GM12878 (cell line): ENCODE data around the gene SLC9A3. TPM values are rescaled to one million over a fixed set of nuclear protein-coding genes. Genes with fewer than 3 reads are reported as not detected.

Experiments
- CREM ChIP-seq: IDR thresholded peaks from 2 replicates; pipeline ENCODE4 v1.6.1; 2014; ENCODE audit warnings: antibody characterized with exemption, low read depth
- EZH2 ChIP-seq: IDR thresholded peaks from 2 replicates; pipeline ENCODE4 v1.6.1; 2012; ENCODE audit warnings: low read depth, mild to moderate bottlenecking, control low read depth, inconsistent platforms, low read length, borderline replicate concordance; ENCODE audit not compliant: control insufficient read depth
- GATAD2B ChIP-seq: fragments of 450-650 bp; conservative IDR thresholded peaks from 2 replicates; pipeline ENCODE4 v1.6.1; 2017; ENCODE audit warnings: low read depth, mild to moderate bottlenecking, moderate library complexity
- IRF4 ChIP-seq: IDR thresholded peaks from 2 replicates; pipeline ENCODE4 v1.6.1; 2011; ENCODE audit warnings: low read depth, low read length
- KAT2A ChIP-seq: conservative IDR thresholded peaks from 2 replicates; pipeline ENCODE4 v1.6.1; 2011; ENCODE audit warnings: low read depth, low read length; ENCODE audit not compliant: control insufficient read depth
- MYB ChIP-seq: fragments of 150-350 bp; IDR thresholded peaks from 2 replicates; pipeline ENCODE4 v1.6.1; 2014; ENCODE audit warnings: mild to moderate bottlenecking, low read depth, low read length, borderline replicate concordance
- POLR2AphosphoS2 ChIP-seq: IDR thresholded peaks from 2 replicates; pipeline ENCODE4 v1.6.1; 2011; ENCODE audit warnings: low read depth, mild to moderate bottlenecking, low read length, improper control_type of control experiment, moderate library complexity
- SIN3A ChIP-seq: IDR thresholded peaks from 2 replicates; pipeline ENCODE4 v1.6.1; 2012; ENCODE audit warnings: low read depth, low read length, improper control_type of control experiment
- ZNF384 ChIP-seq: IDR thresholded peaks from 2 replicates; pipeline ENCODE4 v1.6.1; 2012; ENCODE audit warnings: low read depth, mild to moderate bottlenecking, low read length, improper control_type of control experiment, borderline replicate concordance
- polyA plus RNA-seq, 11 experiments: library from polyadenylated mRNA; depleted of rRNA in 4 of 11; unstranded in 6 of 11; stranded (reverse) in 5 of 11; fragments of >200 nt; fragmentation: Nextera tagmentation in 4 of 11; fragmentation: Illumina TruSeq in 1 of 11; extraction: Ambion mirVana in 4 of 11; extraction: Trizol in 1 of 11; gene quantifications; 1 replicate in 1 of 11; 2 replicates in 10 of 11; pipeline versions ENCODE4 v1.2.1 to v1.2.3, GENCODE V29; 2011 to 2016; ENCODE audit warnings: inconsistent platforms in 2 of 11, missing spikeins in 2 of 11, low read depth in 1 of 11
- total RNA-seq, 4 experiments: library from RNA; depleted of rRNA in 3 of 4; stranded (reverse); fragments of >200 nt in 3 of 4; fragmentation: Illumina TruSeq in 1 of 4; extraction: Trizol in 1 of 4; gene quantifications; 2 replicates each; pipeline versions ENCODE4 v1.2.1 to v1.2.3, GENCODE V29; 2013 to 2021
- TF ChIP-seq, protein P1 (sequence below): fragments of 450-650 bp; IDR thresholded peaks from 2 replicates; pipeline ENCODE4 v1.6.1; 2016; ENCODE audit warnings: mild to moderate bottlenecking, moderate library complexity, borderline replicate concordance
- TF ChIP-seq, protein P2 (sequence below): fragments of 450-650 bp; formaldehyde crosslinking; IDR thresholded peaks from 2 replicates; pipeline ENCODE4 v1.4.0; 2022; ENCODE audit warnings: mild to moderate bottlenecking, moderate library complexity
- TF ChIP-seq, protein P3 (sequence below): fragments of 450-650 bp; IDR thresholded peaks from 2 replicates; pipeline ENCODE4 v1.6.1; 2017; ENCODE audit warnings: mild to moderate bottlenecking
- TF ChIP-seq, protein P4 (sequence below), 3 experiments: IDR thresholded peaks in 2 of 3; conservative IDR thresholded peaks in 1 of 3; 2 replicates each; pipeline ENCODE4 v1.5.1; 2011; ENCODE audit warnings: low read depth in 3 of 3, low read length in 3 of 3, mild to moderate bottlenecking in 3 of 3, control low read depth in 2 of 3, moderate library complexity in 2 of 3, inconsistent platforms in 1 of 3, mixed read lengths in 1 of 3; ENCODE audit not compliant: control insufficient read depth in 2 of 3, insufficient read depth in 1 of 3; ENCODE audit errors: extremely low read depth in 1 of 3
- TF ChIP-seq, protein P5 (sequence below): IDR thresholded peaks from 2 replicates; pipeline ENCODE4 v1.6.1; 2012; ENCODE audit warnings: low read depth, low read length, improper control_type of control experiment

Gene SLC9A3
- total and polyA plus RNA-seq, 10 of the 15 experiments (the other 5 are each of a cell fraction or from before 2014, with no cell fraction given), result 0.04 to 5.2 (median 2.3) TPM; not detected in 1

DNA sequence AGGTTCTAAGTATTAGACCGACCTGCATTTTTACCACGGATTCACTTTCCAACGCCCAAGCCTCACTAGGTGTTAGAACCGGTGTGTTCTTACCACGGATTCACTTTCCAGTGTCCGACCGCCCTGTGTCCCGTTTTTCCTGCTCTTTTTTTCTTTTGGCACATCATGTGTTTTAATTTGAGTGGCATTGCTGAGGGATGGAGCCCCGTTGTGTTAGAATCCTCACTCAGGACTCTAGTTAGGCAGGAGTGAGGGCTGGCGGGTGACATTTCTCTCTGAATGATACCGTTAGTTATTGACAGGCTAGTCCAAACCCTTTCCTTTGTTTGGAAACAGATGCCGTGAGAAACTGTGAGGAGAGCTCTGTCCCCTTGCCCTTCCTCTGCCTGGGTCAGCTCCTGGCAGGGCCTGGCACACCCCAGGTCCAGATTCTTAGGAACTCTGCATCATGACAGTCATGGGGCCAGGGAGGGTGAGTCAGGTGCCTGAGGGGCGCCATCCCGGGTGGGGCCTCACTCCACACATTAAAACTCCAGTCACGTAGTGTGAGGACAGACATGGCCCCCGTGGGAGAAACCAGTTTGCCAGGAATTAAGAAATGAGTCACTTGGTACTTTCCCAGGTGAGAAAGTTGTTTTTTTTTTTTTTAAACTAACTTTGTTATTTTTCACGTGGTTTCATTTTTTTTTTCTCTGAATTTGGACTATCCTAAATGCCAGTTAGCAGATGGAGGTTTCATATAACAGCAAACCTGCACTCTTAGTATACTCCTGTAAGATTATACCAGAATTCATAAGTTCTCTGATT, 65.5 kb downstream of the SLC9A3 start (continued):
- TF ChIP-seq, protein P1, sequence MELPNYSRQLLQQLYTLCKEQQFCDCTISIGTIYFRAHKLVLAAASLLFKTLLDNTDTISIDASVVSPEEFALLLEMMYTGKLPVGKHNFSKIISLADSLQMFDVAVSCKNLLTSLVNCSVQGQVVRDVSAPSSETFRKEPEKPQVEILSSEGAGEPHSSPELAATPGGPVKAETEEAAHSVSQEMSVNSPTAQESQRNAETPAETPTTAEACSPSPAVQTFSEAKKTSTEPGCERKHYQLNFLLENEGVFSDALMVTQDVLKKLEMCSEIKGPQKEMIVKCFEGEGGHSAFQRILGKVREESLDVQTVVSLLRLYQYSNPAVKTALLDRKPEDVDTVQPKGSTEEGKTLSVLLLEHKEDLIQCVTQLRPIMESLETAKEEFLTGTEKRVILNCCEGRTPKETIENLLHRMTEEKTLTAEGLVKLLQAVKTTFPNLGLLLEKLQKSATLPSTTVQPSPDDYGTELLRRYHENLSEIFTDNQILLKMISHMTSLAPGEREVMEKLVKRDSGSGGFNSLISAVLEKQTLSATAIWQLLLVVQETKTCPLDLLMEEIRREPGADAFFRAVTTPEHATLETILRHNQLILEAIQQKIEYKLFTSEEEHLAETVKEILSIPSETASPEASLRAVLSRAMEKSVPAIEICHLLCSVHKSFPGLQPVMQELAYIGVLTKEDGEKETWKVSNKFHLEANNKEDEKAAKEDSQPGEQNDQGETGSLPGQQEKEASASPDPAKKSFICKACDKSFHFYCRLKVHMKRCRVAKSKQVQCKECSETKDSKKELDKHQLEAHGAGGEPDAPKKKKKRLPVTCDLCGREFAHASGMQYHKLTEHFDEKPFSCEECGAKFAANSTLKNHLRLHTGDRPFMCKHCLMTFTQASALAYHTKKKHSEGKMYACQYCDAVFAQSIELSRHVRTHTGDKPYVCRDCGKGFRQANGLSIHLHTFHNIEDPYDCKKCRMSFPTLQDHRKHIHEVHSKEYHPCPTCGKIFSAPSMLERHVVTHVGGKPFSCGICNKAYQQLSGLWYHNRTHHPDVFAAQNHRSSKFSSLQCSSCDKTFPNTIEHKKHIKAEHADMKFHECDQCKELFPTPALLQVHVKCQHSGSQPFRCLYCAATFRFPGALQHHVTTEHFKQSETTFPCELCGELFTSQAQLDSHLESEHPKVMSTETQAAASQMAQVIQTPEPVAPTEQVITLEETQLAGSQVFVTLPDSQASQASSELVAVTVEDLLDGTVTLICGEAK, result peak; percentile 72; the same call in 1 of the 2 replicates
- TF ChIP-seq KAT2A (no peak), EZH2 (no peak), MYB (no peak), ZNF384 (peak; percentile 96), POLR2AphosphoS2 (no peak), CREM (peak; percentile 58; the same call in 1 of the 2 replicates), GATAD2B (peak; percentile 44; the same call in 1 of the 2 replicates), IRF4 (no peak), SIN3A (no peak)
- TF ChIP-seq, protein P2, sequence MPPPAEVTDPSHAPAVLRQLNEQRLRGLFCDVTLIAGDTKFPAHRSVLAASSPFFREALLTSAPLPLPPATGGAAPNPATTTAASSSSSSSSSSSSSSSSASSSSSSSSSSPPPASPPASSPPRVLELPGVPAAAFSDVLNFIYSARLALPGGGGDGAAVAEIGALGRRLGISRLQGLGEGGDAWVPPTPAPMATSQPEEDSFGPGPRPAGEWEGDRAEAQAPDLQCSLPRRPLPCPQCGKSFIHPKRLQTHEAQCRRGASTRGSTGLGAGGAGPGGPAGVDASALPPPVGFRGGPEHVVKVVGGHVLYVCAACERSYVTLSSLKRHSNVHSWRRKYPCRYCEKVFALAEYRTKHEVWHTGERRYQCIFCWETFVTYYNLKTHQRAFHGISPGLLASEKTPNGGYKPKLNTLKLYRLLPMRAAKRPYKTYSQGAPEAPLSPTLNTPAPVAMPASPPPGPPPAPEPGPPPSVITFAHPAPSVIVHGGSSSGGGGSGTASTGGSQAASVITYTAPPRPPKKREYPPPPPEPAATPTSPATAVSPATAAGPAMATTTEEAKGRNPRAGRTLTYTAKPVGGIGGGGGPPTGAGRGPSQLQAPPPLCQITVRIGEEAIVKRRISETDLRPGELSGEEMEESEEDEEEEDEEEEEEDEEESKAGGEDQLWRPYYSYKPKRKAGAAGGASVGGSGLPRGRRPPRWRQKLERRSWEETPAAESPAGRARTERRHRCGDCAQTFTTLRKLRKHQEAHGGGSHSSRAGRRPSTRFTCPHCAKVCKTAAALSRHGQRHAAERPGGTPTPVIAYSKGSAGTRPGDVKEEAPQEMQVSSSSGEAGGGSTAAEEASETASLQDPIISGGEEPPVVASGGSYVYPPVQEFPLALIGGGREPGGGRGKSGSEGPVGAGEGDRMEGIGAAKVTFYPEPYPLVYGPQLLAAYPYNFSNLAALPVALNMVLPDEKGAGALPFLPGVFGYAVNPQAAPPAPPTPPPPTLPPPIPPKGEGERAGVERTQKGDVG (CRISPR knock-in tag), result 0 out of 2 replicates have a peak, but pooled peaks have one; percentile 30
- TF ChIP-seq, protein P3, sequence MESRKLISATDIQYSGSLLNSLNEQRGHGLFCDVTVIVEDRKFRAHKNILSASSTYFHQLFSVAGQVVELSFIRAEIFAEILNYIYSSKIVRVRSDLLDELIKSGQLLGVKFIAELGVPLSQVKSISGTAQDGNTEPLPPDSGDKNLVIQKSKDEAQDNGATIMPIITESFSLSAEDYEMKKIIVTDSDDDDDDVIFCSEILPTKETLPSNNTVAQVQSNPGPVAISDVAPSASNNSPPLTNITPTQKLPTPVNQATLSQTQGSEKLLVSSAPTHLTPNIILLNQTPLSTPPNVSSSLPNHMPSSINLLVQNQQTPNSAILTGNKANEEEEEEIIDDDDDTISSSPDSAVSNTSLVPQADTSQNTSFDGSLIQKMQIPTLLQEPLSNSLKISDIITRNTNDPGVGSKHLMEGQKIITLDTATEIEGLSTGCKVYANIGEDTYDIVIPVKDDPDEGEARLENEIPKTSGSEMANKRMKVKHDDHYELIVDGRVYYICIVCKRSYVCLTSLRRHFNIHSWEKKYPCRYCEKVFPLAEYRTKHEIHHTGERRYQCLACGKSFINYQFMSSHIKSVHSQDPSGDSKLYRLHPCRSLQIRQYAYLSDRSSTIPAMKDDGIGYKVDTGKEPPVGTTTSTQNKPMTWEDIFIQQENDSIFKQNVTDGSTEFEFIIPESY, result no peak
- TF ChIP-seq, protein P4, sequence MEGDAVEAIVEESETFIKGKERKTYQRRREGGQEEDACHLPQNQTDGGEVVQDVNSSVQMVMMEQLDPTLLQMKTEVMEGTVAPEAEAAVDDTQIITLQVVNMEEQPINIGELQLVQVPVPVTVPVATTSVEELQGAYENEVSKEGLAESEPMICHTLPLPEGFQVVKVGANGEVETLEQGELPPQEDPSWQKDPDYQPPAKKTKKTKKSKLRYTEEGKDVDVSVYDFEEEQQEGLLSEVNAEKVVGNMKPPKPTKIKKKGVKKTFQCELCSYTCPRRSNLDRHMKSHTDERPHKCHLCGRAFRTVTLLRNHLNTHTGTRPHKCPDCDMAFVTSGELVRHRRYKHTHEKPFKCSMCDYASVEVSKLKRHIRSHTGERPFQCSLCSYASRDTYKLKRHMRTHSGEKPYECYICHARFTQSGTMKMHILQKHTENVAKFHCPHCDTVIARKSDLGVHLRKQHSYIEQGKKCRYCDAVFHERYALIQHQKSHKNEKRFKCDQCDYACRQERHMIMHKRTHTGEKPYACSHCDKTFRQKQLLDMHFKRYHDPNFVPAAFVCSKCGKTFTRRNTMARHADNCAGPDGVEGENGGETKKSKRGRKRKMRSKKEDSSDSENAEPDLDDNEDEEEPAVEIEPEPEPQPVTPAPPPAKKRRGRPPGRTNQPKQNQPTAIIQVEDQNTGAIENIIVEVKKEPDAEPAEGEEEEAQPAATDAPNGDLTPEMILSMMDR (IDR thresholded peaks at IDR 0.05 in 2 of 3, conservative IDR thresholded peaks at IDR 0.05 in 1 of 3; ENCODE audit: control insufficient read depth in 2 of 3, extremely low read depth in 1 of 3, insufficient read depth in 1 of 3, low read depth in 3 of 3, low read length in 3 of 3), result no peak
- TF ChIP-seq, protein P5, sequence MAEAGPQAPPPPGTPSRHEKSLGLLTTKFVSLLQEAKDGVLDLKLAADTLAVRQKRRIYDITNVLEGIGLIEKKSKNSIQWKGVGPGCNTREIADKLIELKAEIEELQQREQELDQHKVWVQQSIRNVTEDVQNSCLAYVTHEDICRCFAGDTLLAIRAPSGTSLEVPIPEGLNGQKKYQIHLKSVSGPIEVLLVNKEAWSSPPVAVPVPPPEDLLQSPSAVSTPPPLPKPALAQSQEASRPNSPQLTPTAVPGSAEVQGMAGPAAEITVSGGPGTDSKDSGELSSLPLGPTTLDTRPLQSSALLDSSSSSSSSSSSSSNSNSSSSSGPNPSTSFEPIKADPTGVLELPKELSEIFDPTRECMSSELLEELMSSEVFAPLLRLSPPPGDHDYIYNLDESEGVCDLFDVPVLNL, result no peak
